Measurements from ENCODE around the gene ATP6V1G2. TPM values are rescaled to one million over a fixed set of nuclear protein-coding genes. Genes with fewer than 3 reads are reported as not detected.

ATP6V1G2 gene
- total RNA-seq, 2 experiments from 2014 or later, result 3.8 to 14.1 TPM

GRCh38 chr6:31540640-31541039 lies 5.8 kb downstream of the ATP6V1G2 start:
- Histone ChIP-seq H3K9me2 (ENCODE audit: insufficient read depth, low read length) (no peaks in the 10 kb centered on the region), H3K36me3 (ENCODE audit: insufficient read depth, low read length) (peaks cover 57% of the 10 kb centered on the region), H3K4me2 (ENCODE audit: low read length) (peak overlapping the region; percentile 100), H3K4me3 (ENCODE audit: low read depth, low read length, poor library complexity, severe bottlenecking) (peak overlapping the region; percentile 77), H3K79me2 (ENCODE audit: insufficient read depth, low read depth, low read length) (peaks cover 74% of the 10 kb centered on the region), H3K4me1 (ENCODE audit: insufficient read depth, low read length, poor library complexity, severe bottlenecking) (peaks cover 50% of the 10 kb centered on the region), H4K20me1 (ENCODE audit: insufficient read depth, low read length) (peaks cover 41% of the 10 kb centered on the region), H3K27ac (ENCODE audit: low read depth, low read length, poor library complexity, severe bottlenecking) (peak overlapping the region; percentile 83), H2AFZ (ENCODE audit: low read length) (no peak overlapping the region), H3K9me3 (ENCODE audit: low read length) (no peaks in the 10 kb centered on the region)
- POLR2A ChIA-PET, result interaction anchor here (0.8 to 3.1 kb wide), 10 partner anchors 13 to 144 kb away, joined by 3 to 20 read pairs (median 4); partner anchors contain the start of genes BAG6, GPANK1 and TNF
- no peak for DNase-seq (ENCODE audit: low spot score)
- intact Hi-C loops (cut with micrococcal nuclease; ENCODE audit: unreplicated experiment), result loop anchor here (5.0 to 10.0 kb wide), 2 partner anchors 138 to 254 kb away; partner anchors contain the start of genes MICA and VARS1
- no peak for TF ChIP-seq EZH2phosphoT487 (IDR thresholded peaks at IDR 0.05; ENCODE audit: borderline replicate concordance, low read depth, low read length)
- no peak for TF ChIP-seq CTCF (conservative IDR thresholded peaks at IDR 0.05; ENCODE audit: low read length)
- CTCF ChIA-PET (ENCODE audit: unreplicated experiment), result interaction anchor here (1.2 kb wide), 1 partner anchor 11 kb away, joined by 4 read pairs; no protein-coding TSS in a partner anchor
- no TSS peak for BruUV-seq (replicated peaks)

- peak overlapping the region; percentile 6 for H3K27ac ChIP-seq (ENCODE audit: low read depth, low read length, poor library complexity, severe bottlenecking)
- BruUV-seq (replicated peaks), result no TSS peak
- TF ChIP-seq EZH2phosphoT487 (IDR thresholded peaks at IDR 0.05; ENCODE audit: borderline replicate concordance, low read depth, low read length) (no peak), CTCF (conservative IDR thresholded peaks at IDR 0.05; ENCODE audit: low read length) (no peak)
- ChIA-PET POLR2A (interaction anchor here (0.6 to 1.1 kb wide), 3 partner anchors 35 to 108 kb away, joined by 3 to 5 read pairs (median 3); no protein-coding TSS in a partner anchor), CTCF (ENCODE audit: unreplicated experiment) (no interaction called here)
- H3K79me2 ChIP-seq (ENCODE audit: insufficient read depth, low read depth, low read length), result peaks cover 89% of the 10 kb centered on the region
- peak overlapping the region; percentile 100 for H3K4me2 ChIP-seq (ENCODE audit: low read length)
- H2AFZ ChIP-seq (ENCODE audit: low read length), result no peak overlapping the region
- no peaks in the 10 kb centered on the region for H3K9me3 ChIP-seq (ENCODE audit: low read length)
- peaks cover 74% of the 10 kb centered on the region for H3K36me3 ChIP-seq (ENCODE audit: insufficient read depth, low read length)
- intact Hi-C loops (cut with micrococcal nuclease; ENCODE audit: unreplicated experiment), result no loop called here
- peaks cover 36% of the 10 kb centered on the region for H3K4me1 ChIP-seq (ENCODE audit: insufficient read depth, low read length, poor library complexity, severe bottlenecking)
- H3K9me2 ChIP-seq (ENCODE audit: insufficient read depth, low read length), result no peaks in the 10 kb centered on the region
- peak; percentile 41 for DNase-seq (ENCODE audit: low spot score)
- H4K20me1 ChIP-seq (ENCODE audit: insufficient read depth, low read length), result peaks cover 47% of the 10 kb centered on the region
- peak overlapping the region; percentile 77 for H3K4me3 ChIP-seq (ENCODE audit: low read depth, low read length, poor library complexity, severe bottlenecking)
These were observed 7.5 kb downstream of the ATP6V1G2 start for GRCh38 chr6:31538805-31539400.

Measured in OCI-LY7 (cell line).